Measurements from ENCODE around the gene CAPZA2. TPM values are rescaled to one million over a fixed set of nuclear protein-coding genes. Genes with fewer than 3 reads are reported as not detected.
A peak's percentile ranks its signal among the peaks of the same experiment; 100 is the strongest.
"Not testable (repeated sequence)": the region's sequence is repeated elsewhere in the genome, so short reads cannot be mapped to it uniquely, and the experiment has no call there.

The CAPZA2 gene
- total RNA-seq, 1 experiment from 2014 or later: 116 TPM

- no peaks in the 10 kb centered on the region for H3K27me3 ChIP-seq (ENCODE audit: control insufficient read depth, insufficient read depth, low read length)
- peaks cover 2% of the 10 kb centered on the region for H3K36me3 ChIP-seq (replicated peaks; ENCODE audit: control insufficient read depth, insufficient read depth, low read length)
- no peak overlapping the region for H3K4me3 ChIP-seq (ENCODE audit: insufficient read depth, low read depth, low read length)
- DNase-seq: no peak
Observed at GRCh38 chr7:116912269-116912909, 50.0 kb downstream of the CAPZA2 start.

DNA sequence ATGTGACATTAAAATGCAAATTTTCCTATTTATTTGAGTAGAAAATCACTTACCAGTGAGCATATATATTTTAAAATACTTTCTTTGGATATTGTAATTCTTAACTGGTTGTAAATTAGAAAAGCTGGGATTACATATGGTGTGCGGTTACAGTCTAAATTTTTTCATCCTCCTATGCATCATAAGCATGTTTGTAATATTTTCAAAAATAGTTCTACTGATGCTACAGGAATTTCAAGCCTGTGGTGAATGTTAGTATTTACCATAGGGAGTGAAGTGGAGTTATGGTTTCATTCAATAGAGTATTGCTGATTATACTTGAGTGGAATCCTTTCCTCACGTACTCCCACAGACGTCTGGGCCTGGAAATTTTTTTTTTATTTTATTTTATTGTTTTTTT, 56.3 kb downstream of the CAPZA2 start:
- H3K36me3 ChIP-seq (replicated peaks; ENCODE audit: control insufficient read depth, insufficient read depth, low read length): no peaks in the 10 kb centered on the region; the same call in 1 of the 2 replicates
- no peak for DNase-seq
- no peak overlapping the region for H3K4me3 ChIP-seq (ENCODE audit: insufficient read depth, low read depth, low read length)
- no peaks in the 10 kb centered on the region for H3K27me3 ChIP-seq (ENCODE audit: control insufficient read depth, insufficient read depth, low read length)

DNA sequence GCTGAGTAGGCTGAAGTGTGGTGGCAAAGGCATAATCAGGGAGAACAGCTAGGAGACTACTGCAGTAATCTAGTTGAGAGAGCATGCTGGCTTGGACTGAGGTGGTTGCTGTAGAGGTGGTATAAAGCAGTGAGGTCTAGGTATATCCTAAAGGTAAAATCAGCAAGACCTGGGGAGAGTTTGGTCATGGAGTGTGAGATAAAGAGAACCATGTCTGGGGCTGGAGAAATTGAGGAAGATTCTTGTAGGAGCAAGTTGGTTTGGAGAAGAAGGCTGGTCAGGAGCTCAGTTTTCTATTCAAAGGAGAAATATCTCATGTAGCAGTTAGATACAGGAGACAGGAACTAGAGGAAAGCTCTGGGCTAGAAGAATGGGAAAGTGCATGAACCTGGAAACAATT, 58.0 kb downstream of the CAPZA2 start:
- H3K27me3 ChIP-seq (ENCODE audit: control insufficient read depth, insufficient read depth, low read length): no peaks in the 10 kb centered on the region
- H3K36me3 ChIP-seq (replicated peaks; ENCODE audit: control insufficient read depth, insufficient read depth, low read length): no peaks in the 10 kb centered on the region; the same call in 1 of the 2 replicates
- H3K4me3 ChIP-seq (ENCODE audit: insufficient read depth, low read depth, low read length): no peak overlapping the region
- no peak for DNase-seq

DNA sequence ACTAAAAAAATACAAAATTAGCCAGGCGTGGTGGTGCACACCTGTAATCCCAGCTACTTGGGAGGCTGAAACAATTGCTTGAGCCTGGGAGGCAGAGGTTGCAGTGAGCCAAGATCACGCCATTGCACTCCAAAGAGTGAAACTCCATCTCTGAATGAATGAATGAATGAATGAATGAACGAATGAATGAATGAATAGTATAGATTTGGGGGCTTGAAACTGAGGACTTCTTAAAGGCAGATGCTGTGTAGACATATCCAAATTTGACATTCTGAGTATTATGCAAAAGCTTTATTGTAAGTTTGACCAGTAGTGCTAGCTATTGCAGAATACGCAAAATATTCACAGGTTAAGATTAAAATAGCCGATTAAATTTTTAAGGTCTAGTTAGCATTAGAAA, 60.2 kb downstream of the CAPZA2 start:
- no peaks in the 10 kb centered on the region for H3K36me3 ChIP-seq (replicated peaks; ENCODE audit: control insufficient read depth, insufficient read depth, low read length)
- H3K4me3 ChIP-seq (ENCODE audit: insufficient read depth, low read depth, low read length): no peak overlapping the region
- no peaks in the 10 kb centered on the region for H3K27me3 ChIP-seq (ENCODE audit: control insufficient read depth, insufficient read depth, low read length)
- DNase-seq: no peak

GRCh38 chr7:116924741-116925140, 62.4 kb downstream of the CAPZA2 start:
- Histone ChIP-seq H3K27me3 (ENCODE audit: control insufficient read depth, insufficient read depth, low read length) (no peaks in the 10 kb centered on the region), H3K4me3 (ENCODE audit: insufficient read depth, low read depth, low read length) (no peak overlapping the region), H3K36me3 (replicated peaks; ENCODE audit: control insufficient read depth, insufficient read depth, low read length) (no peaks in the 10 kb centered on the region)
- DNase-seq: no peak

GRCh38 chr7:116929021-116929420, 66.6 kb downstream of the CAPZA2 start:
- no peak for DNase-seq
- no peak overlapping the region for H3K4me3 ChIP-seq (ENCODE audit: insufficient read depth, low read depth, low read length)
- no peaks in the 10 kb centered on the region for H3K27me3 ChIP-seq (ENCODE audit: control insufficient read depth, insufficient read depth, low read length)
- H3K36me3 ChIP-seq (replicated peaks; ENCODE audit: control insufficient read depth, insufficient read depth, low read length): no peaks in the 10 kb centered on the region

DNA sequence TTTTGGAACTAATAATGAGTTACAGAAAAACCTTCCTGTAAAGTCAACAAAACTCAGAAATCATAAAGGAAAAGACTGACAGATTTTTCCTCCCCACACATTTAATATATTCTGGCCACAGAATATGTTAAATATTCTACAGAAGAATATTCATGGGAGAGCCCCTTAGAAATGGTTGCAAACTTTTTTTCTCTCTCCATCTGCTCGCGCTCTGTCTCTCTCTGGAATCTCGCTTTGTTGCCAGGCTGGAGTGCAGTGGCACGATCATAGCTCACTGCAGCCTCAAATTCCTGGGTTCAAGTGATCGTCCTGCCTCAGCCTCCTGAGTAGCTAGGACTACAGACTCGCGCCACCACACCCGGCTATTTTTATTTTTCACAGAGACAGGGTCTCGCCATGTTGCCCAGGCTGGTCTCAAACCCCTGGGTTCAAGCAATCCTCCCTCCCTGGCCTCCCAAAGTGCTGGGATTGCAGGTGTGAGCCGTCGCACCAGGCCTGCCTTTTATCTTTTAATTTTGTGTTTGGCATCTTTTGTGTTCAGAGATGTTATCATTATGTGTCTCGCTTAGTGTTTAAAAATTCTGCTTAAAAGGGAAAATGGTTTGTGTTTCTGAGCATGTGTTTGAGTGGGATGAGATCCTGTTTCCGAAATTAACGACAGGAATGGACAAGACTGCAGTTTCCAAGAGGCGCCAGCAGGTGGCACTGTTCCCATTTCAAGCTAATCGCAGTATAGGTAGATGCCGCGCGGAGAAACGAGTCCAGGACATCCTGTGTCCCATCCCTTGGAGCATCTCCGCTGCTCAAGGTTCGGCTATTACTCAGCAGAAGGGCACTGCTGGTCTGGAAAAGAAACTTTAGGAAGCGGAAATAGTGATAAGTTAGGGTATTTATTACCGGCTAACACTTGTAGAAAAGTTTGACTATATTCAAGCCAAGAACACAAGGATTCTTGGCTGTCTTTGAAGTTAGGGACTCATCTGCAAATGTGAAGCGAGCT, 67.8 kb downstream of the CAPZA2 start:
- H3K36me3 ChIP-seq (replicated peaks; ENCODE audit: control insufficient read depth, insufficient read depth, low read length): no peaks in the 10 kb centered on the region

GRCh38 chr7:116932566-116932965, 70.2 kb downstream of the CAPZA2 start:
- DNase-seq: no peak
- Histone ChIP-seq H3K36me3 (replicated peaks; ENCODE audit: control insufficient read depth, insufficient read depth, low read length) (no peaks in the 10 kb centered on the region), H3K27me3 (ENCODE audit: control insufficient read depth, insufficient read depth, low read length) (no peaks in the 10 kb centered on the region), H3K4me3 (ENCODE audit: insufficient read depth, low read depth, low read length) (no peak overlapping the region)

More for the DNA sequence above, 67.8 kb downstream of the CAPZA2 start:
- H3K27me3 ChIP-seq (ENCODE audit: control insufficient read depth, insufficient read depth, low read length): no peaks in the 10 kb centered on the region
- DNase-seq: peak; percentile 63
- no peak overlapping the region for H3K4me3 ChIP-seq (ENCODE audit: insufficient read depth, low read depth, low read length)

DNA sequence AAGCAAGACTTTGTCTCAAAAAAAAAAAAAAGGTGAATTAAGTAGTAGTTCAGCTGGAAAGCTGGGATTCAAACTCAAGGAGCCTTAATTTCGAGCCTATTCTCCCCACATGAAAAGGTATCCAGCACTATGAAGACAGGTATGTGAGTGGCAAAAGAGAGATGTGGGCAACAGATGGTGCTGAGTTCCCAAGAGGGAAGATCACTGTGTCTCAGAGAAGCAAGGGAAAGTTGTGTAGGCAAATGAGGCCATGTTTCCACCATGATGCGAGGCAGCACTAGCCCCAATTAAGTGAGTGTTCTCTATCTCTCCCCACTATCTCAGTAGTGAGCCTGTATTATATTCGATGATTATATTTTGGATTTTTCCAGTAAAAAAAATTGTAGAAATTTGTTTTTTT, 71.1 kb downstream of the CAPZA2 start:
- Histone ChIP-seq H3K4me3 (ENCODE audit: insufficient read depth, low read depth, low read length) (no peak overlapping the region), H3K36me3 (replicated peaks; ENCODE audit: control insufficient read depth, insufficient read depth, low read length) (no peaks in the 10 kb centered on the region), H3K27me3 (ENCODE audit: control insufficient read depth, insufficient read depth, low read length) (no peaks in the 10 kb centered on the region)
- no peak for DNase-seq

GRCh38 chr7:116934580-116934979, 72.2 kb downstream of the CAPZA2 start:
- Histone ChIP-seq H3K27me3 (ENCODE audit: control insufficient read depth, insufficient read depth, low read length) (no peaks in the 10 kb centered on the region), H3K36me3 (replicated peaks; ENCODE audit: control insufficient read depth, insufficient read depth, low read length) (no peaks in the 10 kb centered on the region), H3K4me3 (ENCODE audit: insufficient read depth, low read depth, low read length) (no peak overlapping the region)
- DNase-seq: no peak

GRCh38 chr7:116936844-116937243, 74.5 kb downstream of the CAPZA2 start:
- H3K27me3 ChIP-seq (ENCODE audit: control insufficient read depth, insufficient read depth, low read length); H3K4me3 ChIP-seq (ENCODE audit: insufficient read depth, low read depth, low read length); H3K36me3 ChIP-seq (replicated peaks; ENCODE audit: control insufficient read depth, insufficient read depth, low read length); DNase-seq: not testable (repeated sequence)

DNA sequence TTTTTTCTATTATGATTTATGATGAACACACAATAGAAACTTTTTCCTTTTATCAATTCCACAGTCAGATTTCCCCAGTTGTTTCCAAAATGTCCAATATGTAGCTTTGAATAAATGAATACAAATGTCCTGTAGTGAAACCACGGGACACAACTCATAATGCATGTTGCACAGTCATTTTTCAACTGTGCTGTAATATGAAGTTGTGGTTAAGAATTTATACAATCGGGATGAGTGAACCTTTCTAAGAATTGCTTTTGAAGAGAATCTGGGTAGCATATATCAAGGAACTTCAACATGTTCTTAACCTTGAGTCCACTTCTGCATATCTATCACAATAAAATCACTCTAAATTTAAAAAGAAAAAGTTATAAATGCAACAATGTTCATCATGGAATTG, 76.3 kb downstream of the CAPZA2 start:
- no peaks in the 10 kb centered on the region for H3K36me3 ChIP-seq (replicated peaks; ENCODE audit: control insufficient read depth, insufficient read depth, low read length)
- no peaks in the 10 kb centered on the region for H3K27me3 ChIP-seq (ENCODE audit: control insufficient read depth, insufficient read depth, low read length)
- no peak overlapping the region for H3K4me3 ChIP-seq (ENCODE audit: insufficient read depth, low read depth, low read length)
- no peak for DNase-seq

DNA sequence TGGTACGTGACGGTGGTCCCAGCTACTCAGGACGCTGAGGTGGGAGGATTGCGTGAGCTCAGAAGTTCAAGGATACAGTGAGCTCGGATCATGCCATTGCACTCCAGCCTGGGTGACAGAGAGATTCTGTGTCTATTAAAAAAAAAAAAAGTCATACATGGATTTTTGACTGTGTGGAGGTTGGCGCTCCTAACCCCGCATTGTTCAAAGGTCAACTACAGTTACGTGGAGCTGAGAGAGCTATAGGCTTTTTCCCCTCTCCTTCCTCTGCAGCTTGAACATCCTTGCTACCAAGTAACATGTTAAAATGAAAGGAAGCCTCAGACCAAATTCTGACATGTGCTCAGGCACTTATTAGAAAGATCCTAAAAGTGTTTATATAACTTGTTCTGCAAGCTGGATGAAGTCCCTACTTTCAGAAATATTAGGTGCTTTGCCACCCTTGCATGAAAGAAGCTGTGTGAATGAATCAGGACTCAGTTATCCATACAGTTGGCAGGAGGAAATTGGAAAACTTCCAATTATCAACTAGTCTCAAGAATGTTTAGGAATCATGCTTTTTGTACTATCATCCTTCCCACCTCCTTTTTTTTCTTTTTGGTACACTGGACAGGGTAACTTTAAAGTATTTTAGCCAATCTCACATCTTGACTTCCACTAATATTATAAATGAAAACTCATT, 78.4 kb downstream of the CAPZA2 start:
- Histone ChIP-seq H3K36me3 (replicated peaks; ENCODE audit: control insufficient read depth, insufficient read depth, low read length) (no peaks in the 10 kb centered on the region), H3K4me3 (ENCODE audit: insufficient read depth, low read depth, low read length) (no peak overlapping the region), H3K27me3 (ENCODE audit: control insufficient read depth, insufficient read depth, low read length) (no peaks in the 10 kb centered on the region)
- no peak for DNase-seq

- Histone ChIP-seq H3K4me3 (ENCODE audit: insufficient read depth, low read depth, low read length) (no peak overlapping the region), H3K27me3 (ENCODE audit: control insufficient read depth, insufficient read depth, low read length) (no peaks in the 10 kb centered on the region), H3K36me3 (replicated peaks; ENCODE audit: control insufficient read depth, insufficient read depth, low read length) (no peaks in the 10 kb centered on the region)
- no peak for DNase-seq
Observed at GRCh38 chr7:116942504-116942903, 80.1 kb downstream of the CAPZA2 start.
